Stimulated activated CD8-positive, alpha-beta memory T cell treated with anti-CD3 and anti-CD28 coated beads, Interleukin-15, amount 100 ng/mL, for 4 hours (primary cell): ENCODE results near the gene VWDE.
"Not testable (repeated sequence)": the region's sequence is repeated elsewhere in the genome, so short reads cannot be mapped to it uniquely, and the experiment has no call there.

Source experiments
- DNase-seq, 2 donors: peaks; one replicate each; pipeline ENCODE4 v3.0.0-alpha.2; 2020; ENCODE audit warnings: low read depth in 2 of 2

Gene VWDE

DNA sequence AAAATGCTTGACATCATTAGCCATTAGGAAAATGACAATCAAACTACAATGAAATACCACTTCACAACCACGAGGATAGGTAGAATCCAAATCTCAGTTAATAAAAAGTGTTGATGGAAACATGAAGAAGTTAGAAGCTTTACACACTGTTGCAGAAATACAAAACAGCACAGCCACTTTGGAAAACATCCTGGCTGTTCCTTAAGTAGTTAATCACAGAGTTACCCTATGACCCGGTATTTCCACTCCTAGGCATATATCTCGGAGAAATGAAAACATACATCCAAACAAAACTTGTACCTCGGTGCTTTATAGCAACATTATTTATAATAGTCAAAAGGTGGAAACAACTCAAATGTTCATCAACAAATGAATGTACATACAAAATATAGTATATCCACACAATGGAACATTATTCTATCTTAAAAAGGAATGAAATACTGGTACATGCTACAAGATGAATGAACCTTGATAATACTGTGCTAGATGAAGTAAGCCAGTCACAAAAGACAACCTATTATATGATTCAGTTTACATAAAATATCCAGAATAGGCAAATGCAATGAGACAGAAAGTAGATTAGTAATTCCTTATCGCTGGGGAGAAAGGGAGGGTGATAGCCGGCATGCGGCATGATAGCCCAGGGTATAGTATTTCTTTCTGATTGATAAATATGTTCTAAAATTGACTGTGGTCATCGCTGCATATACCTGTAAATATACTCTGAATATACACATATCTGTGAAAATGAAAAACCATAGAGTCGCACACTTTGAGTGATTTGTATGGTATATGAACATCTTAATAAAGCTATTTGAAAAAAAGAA is 1.9 kb downstream of the VWDE start:
- DNase-seq: no peak

DNA sequence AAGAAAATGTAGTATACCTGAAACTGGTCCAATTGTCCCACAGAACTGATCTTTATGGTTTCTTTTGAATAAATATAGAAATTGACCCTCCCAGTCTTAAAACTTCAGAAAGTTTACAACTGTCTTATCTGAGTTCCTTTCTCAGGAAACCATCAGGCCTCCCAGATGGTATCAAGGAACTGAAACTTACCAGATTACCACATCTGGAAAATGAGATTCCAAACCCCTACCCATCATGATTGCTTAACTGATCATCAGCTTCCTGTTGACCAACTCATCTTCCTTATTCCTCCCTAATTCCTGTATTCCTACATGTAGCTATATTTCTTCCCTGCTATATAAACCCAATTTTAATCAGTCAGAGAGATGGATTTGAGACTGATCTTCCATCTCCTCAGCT is 5.5 kb downstream of the VWDE start:
- no peak for DNase-seq

GRCh38 chr7:12397671-12398070 is 6.0 kb downstream of the VWDE start:
- no peak for DNase-seq

DNA sequence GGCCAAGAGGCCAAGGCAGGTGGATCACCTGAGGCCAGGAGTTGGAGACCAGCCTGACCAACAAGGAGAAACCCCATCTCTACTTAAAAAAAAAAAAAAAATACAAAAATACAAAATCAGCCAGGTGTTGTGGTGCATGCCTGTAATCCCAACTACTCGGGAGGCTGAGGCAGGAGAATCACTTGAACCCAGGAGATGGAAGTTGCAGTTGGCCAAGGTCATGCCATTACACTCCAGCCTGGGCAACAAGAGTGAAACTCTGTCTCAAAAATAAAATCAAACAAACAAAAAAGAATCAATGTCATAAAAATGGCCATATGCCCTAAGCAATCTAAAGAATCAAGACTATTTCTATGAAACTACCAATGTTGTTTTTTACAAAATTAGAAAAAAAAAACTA is 7.0 kb downstream of the VWDE start:
- not testable (repeated sequence) for DNase-seq

DNA sequence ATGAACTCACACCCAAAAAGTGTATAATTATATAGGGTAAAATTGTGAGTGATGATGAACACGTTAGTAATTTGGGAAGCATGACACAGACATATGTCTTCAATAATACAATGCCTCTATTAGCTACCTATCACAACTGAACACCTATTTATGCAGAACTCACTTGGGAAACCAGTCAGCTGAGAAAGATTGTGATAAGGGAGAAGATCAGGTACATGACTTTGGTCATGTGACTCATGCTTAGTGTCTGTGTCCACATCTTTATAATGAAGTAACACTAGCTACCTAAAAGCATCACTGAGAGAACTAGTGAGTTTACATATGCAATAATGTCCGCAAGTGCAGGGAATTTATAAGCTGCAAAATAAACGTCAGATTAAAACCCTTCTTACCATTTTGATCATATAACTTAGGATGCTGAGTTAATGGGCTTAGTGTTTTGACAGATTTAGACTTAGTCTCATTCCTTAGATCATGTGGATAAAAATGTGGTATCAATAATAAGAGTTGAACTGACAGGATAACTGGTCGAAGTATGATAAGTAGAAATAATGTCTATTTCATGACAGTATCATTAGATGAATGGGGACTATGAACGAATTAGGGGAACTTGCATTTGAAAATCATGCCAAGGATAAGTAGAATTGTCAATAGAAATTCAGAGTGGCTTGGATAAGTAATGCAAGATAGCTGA is 11.6 kb downstream of the VWDE start:
- DNase-seq: no peak

- no peak for DNase-seq
Observed at GRCh38 chr7:12389089-12389700, 14.5 kb downstream of the VWDE start.

DNA sequence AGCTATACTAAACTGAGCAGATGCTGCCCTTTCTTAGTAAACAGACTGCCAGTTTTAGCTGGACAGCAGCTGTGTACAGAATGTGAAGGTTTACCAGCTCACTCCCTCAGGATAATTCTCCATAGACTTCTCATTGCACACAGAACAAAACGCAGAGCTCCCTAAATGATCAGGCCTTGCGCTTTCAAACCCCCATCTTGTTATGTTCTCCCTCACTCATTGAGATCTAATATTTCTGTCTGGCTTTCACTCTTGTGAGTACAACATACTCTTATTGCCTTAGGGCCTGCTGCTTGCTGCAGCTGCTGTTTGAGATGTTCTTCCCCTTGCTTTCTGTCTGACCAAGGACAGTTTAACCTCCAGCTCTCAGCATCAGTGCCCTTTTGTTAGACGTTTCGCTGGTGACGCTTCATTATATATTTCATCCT is 17.3 kb downstream of the VWDE start:
- no peak for DNase-seq

- DNase-seq: no peak
Observed at GRCh38 chr7:12385364-12385786, 18.3 kb downstream of the VWDE start.

- no peak for DNase-seq
Observed at GRCh38 chr7:12383377-12383776, 20.3 kb downstream of the VWDE start.

- no peak for DNase-seq
Observed at GRCh38 chr7:12378389-12378788, 25.3 kb downstream of the VWDE start.

- no peak for DNase-seq
Observed at GRCh38 chr7:12377406-12377805, 26.3 kb downstream of the VWDE start.

DNA sequence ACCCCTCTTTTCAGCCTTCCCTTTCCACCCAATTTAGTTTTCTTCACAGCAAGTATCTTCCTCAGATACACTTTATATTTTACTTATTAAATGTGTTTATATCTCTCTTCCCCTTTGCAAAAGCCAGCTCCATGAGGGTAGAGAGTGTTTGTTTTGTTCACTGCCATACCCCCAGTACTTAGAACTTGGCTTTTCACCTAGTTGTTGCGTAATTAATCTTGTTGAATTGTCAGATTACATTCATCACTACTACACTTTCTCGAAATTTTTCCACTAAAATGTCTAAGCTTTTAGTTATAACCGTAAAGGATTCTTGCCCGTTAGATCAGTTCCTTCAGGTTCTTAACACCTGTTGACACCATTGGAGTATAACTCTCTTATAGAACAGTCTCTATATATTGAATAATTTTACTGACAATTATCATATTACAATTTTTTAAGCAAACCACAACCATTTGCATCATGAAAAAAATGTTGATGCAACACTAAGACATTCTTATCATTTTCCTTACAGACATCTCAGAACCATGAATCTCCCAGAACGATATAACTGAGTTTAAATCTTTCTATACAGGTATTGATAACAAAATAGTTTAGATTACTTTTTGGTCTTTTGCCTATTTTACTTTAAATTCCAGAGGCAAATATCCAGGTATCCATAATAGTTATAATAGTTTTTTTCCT is 29.9 kb downstream of the VWDE start:
- no peak for DNase-seq

DNA sequence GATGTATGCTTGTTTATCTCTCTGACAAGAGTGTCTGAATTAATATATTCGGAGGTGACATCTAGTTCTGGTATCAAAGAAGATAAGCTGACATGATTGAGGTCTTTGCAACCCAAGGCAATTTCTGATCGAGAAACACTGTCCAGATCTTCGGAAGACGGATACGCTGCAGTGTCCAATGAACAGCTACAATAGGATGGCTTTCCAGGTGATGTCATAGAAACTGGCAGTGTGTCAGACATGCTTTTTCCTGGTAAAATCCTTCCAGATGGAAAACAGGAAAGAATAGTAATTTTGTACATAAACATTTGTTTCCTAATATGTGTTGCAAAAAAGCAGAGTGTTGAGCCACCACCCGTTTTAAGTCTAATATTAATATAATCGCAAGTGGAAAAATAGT is 33.4 kb downstream of the VWDE start:
- DNase-seq: no peak

GRCh38 chr7:12369756-12370155 is 33.9 kb downstream of the VWDE start:
- no peak for DNase-seq

DNA sequence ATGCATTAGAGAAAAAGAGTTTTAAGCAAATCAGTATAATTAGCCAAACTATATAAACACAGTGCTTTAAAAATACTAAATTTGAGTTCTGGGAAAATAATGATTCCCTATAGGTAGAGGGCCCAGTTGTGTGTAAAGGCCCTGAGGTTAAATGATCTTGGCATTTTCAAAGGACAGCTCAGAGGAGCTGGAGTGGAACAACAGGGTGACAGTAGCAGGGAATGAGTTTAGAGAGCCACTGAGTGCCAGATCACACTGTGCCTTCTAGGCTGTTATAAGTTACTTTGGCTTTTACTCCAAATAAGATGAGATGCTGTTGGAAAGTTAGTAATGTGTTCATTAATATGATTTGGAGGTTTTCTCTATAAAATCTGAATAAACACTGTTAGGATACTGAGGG is 34.6 kb downstream of the VWDE start:
- DNase-seq: no peak

GRCh38 chr7:12360948-12361347 is 42.7 kb downstream of the VWDE start:
- DNase-seq: no peak

DNA sequence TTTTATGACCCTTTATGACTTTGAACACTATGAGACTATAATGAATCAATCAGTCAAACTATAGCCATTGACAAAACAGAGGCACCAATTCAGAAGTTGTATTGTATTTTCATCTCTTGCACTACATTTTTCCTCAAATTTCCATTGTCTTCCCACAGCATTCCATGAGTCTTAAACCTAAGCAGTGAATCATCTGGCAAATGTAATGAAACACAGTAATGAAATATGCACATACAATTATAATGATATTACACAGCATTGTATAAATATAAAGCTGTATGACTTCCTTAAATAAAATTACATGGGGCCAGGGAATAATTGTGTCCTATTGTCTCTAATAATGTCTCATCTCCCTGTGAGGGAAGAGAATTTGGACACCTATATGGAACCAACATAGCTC is 45.0 kb downstream of the VWDE start:
- no peak for DNase-seq

DNA sequence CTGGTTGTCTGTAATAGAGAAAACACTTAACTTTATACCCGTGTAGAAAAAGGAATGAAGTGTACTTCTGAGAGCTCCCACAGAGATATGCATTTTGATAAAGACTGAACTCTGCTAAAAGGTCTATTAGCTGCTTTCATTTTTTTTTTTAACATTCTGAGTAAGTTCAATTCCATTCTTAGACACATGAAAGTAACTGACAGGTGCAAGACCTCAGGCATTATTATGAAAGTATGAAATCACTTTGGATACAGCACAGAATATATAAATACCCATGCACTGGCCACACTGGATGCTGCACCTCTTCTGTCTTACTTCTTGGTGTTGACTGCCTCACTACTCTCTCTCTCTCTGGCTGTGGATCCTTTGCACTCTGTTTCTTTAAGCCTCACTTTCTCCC is 46.2 kb downstream of the VWDE start:
- DNase-seq: no peak

- no peak for DNase-seq
Observed at GRCh38 chr7:12351843-12352242, 51.8 kb downstream of the VWDE start.

DNA sequence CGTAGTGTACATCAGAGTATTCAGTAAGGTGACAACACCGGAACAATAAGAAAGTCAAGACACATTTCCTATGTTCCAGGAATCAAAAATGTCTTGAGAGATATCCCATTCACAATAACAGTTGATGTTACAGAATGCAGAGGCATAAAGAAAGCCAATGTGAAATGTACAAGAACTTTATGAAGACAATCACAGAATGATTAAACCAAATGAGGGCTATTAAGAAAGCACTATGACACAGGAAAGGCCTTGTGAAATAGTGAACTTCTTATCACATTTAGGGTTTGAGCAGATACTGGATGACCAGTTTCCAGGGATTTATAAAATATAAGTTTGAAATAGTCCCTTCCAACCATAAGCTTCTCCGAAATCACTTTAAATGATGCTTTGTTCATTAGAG is 52.7 kb downstream of the VWDE start:
- no peak for DNase-seq

- no peak for DNase-seq
Observed at GRCh38 chr7:12337095-12337494, 66.6 kb downstream of the VWDE start.
